ENCODE results near the gene PRKCA.
"Not testable (repeated sequence)": the region's sequence is repeated elsewhere in the genome, so short reads cannot be mapped to it uniquely, and the experiment has no call there.

The PRKCA gene

GRCh38 chr17:66290101-66290722 lies 12.2 kb upstream of the PRKCA start:
- no peak for DNase-seq (ENCODE audit: low read depth, low spot score)

GRCh38 chr17:66292353-66292752 lies 10.1 kb upstream of the PRKCA start:
- no peak for DNase-seq (ENCODE audit: low read depth, low spot score)

DNA sequence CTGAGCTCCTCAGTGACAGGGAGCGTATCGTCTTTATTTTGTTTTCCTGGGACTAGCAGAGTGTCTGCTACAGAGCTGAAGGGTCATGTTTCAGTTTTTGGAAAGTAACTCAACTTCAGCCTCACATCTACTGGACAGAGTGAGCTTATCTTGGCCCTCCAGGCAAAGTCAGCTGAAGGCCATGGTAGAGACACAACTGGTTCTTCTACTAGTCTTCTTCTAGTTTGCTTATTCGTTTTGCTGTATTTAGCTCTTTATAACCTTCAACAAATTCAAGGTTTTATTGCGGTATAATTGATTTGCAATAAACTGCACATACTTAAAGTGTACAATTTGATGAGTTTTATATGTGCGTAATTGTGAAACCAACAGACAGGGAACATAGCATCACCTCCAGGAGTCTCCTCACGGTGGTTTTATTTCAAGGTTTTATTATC lies 6.1 kb upstream of the PRKCA start:
- DNase-seq (ENCODE audit: low read depth, low spot score): no peak

GRCh38 chr17:66297443-66297842 lies 5.0 kb upstream of the PRKCA start:
- not testable (repeated sequence) for DNase-seq (ENCODE audit: low read depth, low spot score)

DNA sequence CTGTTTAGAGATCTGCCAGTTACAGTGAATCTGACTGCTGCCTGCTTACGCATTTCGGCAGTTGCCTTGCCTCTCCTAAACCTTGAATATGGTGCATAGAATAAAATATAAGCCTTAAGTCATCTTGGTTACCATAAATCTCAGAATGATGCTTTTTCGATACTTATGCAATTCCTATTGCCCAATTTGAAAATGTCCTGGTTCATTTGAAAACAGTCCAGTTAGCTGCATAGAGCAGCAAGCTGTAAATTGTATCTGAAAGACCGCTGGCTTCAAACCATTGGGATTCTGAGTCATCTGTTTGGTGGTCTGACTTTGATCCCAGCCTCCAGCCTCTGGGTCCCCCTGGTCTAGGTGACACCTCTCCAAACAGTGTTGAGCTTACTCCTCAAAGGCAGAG lies 2.7 kb upstream of the PRKCA start:
- no peak for DNase-seq (ENCODE audit: low read depth, low spot score)

DNA sequence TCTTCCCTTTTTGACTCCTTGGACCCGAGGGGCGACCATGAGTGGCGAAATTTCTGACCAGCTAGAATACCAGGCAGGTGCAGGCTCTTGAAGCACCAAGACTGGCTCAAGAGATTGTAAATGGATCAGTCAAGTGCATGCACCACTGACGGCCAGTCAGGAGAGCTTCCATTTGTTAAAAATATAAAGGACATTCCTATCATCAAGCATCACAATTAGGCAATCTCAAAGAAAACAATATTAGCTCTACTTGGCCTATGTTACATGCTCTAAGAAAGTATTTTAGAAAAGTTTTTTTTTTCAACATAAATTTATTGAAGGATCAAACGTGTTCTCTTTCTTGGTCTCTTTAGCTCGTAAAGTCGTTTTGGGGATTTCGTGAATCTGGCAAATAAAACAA lies 1.5 kb upstream of the PRKCA start:
- DNase-seq (ENCODE audit: low read depth, low spot score): no peak

GRCh38 chr17:66301367-66301863 lies 998 bp upstream of the PRKCA start:
- DNase-seq (ENCODE audit: low read depth, low spot score): no peak

DNA sequence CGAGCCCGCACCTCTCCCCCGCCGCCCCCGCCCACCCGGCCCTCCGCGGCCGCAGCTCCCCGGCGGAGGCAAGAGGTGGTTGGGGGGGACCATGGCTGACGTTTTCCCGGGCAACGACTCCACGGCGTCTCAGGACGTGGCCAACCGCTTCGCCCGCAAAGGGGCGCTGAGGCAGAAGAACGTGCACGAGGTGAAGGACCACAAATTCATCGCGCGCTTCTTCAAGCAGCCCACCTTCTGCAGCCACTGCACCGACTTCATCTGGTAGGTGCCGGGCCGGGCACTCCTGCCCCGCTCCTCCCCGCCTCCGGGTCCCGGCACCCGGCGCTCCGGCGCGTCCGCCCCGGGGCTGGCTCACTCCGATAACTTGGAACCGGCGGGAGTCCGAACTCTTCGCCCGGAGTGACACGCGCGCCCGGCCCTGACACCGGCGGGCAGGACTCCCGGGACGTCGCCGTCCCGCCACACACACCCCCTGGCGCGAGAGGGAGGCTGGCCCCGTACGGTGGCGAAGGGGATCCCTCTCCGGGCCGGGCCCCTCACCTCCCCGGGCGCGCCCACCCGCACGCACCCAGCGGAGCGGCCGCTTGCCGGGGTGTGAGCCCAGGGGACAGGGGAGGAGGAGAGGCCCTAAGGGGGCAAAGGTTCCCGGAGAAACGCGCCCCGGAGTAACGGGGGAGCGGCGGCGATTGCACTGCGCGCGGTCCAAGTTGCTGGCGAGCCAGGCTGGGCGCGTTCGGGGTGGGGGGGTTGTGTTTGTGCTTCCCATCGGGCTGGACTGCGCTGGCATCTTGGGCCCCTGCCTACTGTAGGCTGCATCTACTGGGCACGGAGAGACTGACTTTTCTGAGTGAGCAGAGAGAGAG lies 581 bp downstream of the PRKCA start:
- no peak for DNase-seq (ENCODE audit: low read depth, low spot score)

DNA sequence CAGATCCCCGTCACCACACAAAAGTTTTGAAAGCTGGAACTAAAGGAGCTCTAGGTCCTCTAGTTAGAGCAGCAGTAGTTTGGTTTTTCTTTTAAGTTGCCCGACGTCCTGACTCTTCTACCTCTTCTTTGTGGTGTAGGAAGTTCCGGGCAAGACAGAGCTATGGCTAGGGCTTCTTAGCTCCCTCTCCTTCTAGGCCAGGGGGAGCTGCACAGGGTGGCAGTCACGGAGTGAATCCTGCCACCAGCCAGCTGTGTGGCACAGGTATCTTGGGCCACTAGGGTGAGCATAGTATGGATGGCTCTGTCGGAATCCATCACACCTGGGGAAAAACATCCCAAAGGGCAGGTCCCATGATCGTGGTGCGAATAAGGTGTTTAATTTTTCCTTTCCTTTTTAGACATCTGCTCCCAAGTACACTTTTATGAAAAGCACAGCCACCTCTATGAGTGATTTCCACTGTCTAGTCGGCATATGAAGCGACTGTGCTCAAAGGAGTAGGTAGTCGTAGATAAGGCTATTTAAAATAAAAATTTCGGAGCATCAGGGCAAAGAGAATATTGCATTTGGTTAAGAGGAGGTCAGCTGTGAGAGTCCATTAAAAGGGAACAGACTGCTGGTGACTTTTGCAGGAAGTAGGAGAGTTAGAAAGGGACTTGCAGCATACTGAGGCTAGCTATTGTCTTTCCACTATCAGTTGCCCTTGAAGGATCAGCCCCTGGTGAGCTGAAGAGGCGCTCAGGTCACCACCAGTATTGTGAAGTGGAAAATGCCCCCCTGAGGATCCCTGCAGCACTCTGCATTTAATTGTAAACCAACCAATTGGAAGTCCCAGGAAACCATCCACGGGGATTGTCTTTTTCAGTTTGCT lies 2.1 kb downstream of the PRKCA start:
- DNase-seq (ENCODE audit: low read depth, low spot score): no peak

DNA sequence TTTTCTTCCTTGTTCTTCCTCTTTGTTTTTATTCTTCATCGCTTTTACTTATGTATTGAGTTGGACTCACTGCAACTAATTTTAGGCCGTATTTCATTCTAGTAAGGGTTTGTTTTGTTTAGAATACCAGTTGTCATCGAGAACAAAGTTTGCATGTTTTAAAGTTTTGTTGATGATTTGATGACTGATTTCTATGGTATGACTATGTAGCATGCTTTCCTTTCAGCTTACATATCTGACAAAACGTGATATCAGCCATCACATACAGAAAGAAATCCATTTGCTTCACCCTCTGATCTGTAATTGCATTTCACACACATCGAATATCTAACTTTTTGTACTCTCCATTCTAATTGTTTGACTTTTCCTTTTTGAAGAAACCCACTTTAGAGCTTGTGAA lies 4.0 kb downstream of the PRKCA start:
- DNase-seq (ENCODE audit: low read depth, low spot score): no peak

- DNase-seq (ENCODE audit: low read depth, low spot score): no peak
Measured at GRCh38 chr17:66307257-66307656, 4.8 kb downstream of the PRKCA start.

- DNase-seq (ENCODE audit: low read depth, low spot score): no peak
Measured at GRCh38 chr17:66308856-66309255, 6.4 kb downstream of the PRKCA start.

GRCh38 chr17:66309793-66310192 lies 7.4 kb downstream of the PRKCA start:
- DNase-seq (ENCODE audit: low read depth, low spot score): no peak

DNA sequence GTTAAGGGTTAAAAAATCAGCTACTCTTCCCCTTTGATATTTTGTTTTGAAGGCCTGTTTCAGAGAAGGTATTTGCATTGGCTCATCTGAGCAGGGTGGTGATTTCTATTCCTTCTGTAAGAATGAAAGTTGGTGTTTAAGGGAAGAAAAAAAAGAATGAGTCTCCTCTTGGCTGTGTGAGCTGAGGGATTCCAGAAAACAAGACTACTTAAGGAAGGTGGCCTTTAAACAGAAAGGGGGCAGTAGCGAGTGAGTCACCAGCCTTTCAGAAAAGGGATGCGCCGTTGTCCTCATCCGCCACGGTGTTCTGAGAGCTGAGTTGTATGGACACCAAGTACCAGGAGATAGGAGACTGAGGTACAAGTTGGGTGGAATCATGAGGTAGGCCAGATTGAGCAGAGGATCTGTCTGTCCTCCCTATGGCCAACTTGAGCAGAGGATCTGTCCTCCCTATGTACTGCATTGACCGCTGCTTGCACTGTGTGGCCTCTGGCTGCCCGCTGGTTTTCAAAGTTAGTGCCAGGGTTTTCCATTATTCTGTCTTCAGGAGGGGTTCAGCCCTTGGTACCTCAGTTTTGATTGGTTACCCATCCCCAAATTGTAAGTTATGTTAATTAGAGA lies 8.2 kb downstream of the PRKCA start:
- no peak for DNase-seq (ENCODE audit: low read depth, low spot score)

DNA sequence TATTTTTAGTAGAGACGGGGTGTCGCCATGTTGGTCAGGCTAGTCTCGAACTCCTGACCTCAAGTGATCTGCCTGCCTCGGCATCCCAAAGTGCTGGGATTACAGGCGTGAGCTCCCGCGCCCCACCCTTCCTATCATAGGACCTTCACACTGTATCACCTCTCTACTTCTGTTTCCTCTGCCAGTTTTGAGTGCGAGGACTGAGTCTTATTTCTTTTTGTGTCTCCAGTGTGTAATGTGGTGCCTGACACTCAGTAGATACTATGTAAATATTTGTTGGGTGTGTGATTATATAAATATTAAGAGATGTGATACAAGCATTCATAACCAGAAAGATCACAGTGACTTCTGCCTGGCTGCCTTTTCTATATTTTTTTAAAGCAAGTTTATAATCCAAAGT lies 10.5 kb downstream of the PRKCA start:
- no peak for DNase-seq (ENCODE audit: low read depth, low spot score)

DNA sequence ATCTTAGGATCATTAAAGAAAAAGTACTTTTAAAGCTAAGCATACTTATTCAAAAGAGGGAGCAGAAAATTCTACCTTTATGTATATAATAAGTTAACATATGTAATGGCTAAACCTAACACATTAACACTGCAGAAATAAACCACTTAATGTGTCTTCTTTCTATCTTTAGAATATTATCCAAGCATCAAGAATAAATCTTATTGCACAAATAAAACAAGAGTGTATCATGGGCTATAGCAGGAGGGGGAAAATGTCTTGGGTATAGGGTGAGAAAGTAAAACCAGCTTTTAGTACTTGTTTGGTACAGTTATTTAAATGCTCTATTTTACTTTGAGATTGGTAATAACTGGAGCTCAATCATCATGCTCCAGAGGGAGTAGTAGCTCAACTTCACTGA lies 10.9 kb downstream of the PRKCA start:
- DNase-seq (ENCODE audit: low read depth, low spot score): no peak

DNA sequence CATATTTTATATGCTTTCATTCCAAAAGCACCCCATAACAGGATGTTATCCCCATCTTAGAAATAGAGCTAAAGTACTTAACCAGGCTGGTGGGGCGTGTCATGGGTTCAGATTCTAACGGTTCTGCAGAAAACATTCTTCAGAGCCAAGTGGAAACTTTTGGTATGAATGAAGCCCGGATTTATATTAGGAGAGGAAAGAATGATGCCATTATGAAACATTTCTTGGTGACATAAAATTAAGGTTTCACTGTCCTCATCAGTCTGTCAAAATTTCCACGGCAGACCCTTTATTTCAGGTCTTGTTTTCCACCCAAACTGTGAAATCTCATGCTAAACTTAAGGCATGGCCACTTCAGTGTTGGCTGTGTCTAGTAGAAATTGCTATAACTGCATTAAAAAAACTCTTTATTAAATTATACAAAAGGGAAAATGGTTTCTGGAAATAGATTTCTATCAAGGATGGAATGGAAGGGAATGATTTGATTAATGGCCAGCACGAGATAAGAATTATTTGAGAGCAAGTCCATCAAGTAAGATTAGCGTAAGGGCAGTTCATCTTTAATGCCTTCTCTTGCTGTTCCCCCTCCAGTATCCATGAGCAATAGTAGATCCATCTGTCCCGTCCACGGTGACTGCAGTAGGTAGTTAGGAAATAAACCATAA lies 11.7 kb downstream of the PRKCA start:
- DNase-seq (ENCODE audit: low read depth, low spot score): no peak

- no peak for DNase-seq (ENCODE audit: low read depth, low spot score)
Measured at GRCh38 chr17:66317629-66318028, 15.2 kb downstream of the PRKCA start.

DNA sequence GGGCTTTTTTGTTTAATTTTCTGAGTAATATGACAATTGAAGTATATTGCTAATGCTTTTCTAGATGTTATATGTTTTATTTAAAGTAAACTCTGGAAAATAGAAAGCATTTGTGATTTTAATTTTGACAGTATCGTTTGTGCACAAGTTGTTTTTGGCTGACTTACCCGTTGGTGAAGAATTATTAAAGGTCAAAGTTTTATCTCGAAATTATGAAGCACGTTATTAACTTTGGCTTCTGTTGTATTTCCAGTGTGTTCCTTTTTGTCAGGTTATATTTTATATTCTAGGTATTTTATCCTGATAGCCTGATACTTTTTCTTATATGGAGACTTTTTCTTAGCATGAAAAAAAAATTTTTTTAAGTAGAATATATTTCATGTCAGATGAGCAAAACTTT lies 16.8 kb downstream of the PRKCA start:
- no peak for DNase-seq (ENCODE audit: low read depth, low spot score)

- no peak for DNase-seq (ENCODE audit: low read depth, low spot score)
Measured at GRCh38 chr17:66322764-66323163, 20.4 kb downstream of the PRKCA start.

GRCh38 chr17:66324381-66325004 lies 22.1 kb downstream of the PRKCA start:
- not testable (repeated sequence) for DNase-seq (ENCODE audit: low read depth, low spot score)
